HG03159 (cell line): ENCODE results near the gene OLFML2B.
"Not testable (repeated sequence)": the region's sequence is repeated elsewhere in the genome, so short reads cannot be mapped to it uniquely, and the experiment has no call there.

Experiments
- ATAC-seq: cut with Tn5 transposase; IDR thresholded peaks from one replicate; pipeline ENCODE4 v1.9.1; 2021; ENCODE audit warnings: mild to moderate bottlenecking, moderate library complexity; ENCODE audit not compliant: unreplicated experiment

Gene OLFML2B

GRCh38 chr1:162023547-162024501, at the start of gene OLFML2B:
Gene OLFML2B (minus strand): TSS chr1:162023869. CDS start chr1:162023430, 439 bp downstream.
- peak; percentile 62 for ATAC-seq

GRCh38 chr1:162072740-162073139, 49.1 kb upstream of the OLFML2B start:
- no peak for ATAC-seq

- ATAC-seq, result no peak
Measured at GRCh38 chr1:162070825-162071224, 47.2 kb upstream of the OLFML2B start.

- no peak for ATAC-seq
Measured at GRCh38 chr1:162070094-162070748, 46.6 kb upstream of the OLFML2B start.

- peak; percentile 95 for ATAC-seq
Measured at GRCh38 chr1:162069334-162070093, 45.8 kb upstream of the OLFML2B start, which contains the start of gene NOS1AP. Gene NOS1AP (plus strand): TSS chr1:162069691. CDS start chr1:162070178, 487 bp downstream.

- no peak for ATAC-seq
Measured at GRCh38 chr1:162068301-162068700, 44.6 kb upstream of the OLFML2B start.

DNA sequence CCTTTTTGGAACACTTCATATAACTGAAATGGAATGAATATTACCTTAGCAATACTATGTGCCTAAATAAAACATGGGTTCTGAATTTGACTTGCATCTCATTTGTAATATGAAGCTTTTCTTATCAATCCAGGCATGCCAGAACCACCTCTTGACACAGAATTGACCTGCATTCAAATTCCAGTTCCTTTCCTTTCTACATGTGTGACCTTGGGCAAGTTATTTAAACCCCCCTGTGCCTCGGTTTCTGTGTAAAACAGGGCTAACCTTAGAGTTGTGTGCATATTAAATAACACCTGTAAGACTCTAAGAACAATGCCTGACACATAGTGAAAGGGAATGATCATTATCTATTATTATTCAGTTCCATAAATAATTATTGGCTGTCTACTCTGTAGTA, 43.8 kb upstream of the OLFML2B start:
- ATAC-seq, result no peak

- ATAC-seq, result not testable (repeated sequence)
Measured at GRCh38 chr1:162066836-162067235, 43.2 kb upstream of the OLFML2B start.

DNA sequence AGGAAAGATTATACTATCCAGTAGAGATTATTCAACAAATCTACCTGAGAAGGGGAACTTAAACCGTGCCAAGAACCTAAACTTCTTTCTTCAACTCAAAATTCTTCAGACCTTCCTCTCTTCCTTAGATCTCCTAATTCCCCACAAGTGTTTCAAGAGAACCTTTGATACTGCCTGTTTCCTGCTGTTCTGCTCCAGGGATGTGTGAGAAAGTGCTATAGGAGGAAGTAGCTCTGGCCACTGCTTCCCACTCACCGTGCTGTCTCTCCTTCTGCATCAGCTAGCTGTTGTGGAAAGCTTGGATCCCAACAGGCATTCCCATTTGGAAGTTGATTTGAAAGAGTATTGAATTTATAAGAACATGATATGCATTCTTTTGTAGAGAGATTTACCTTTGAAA, 41.3 kb upstream of the OLFML2B start:
- ATAC-seq, result no peak

DNA sequence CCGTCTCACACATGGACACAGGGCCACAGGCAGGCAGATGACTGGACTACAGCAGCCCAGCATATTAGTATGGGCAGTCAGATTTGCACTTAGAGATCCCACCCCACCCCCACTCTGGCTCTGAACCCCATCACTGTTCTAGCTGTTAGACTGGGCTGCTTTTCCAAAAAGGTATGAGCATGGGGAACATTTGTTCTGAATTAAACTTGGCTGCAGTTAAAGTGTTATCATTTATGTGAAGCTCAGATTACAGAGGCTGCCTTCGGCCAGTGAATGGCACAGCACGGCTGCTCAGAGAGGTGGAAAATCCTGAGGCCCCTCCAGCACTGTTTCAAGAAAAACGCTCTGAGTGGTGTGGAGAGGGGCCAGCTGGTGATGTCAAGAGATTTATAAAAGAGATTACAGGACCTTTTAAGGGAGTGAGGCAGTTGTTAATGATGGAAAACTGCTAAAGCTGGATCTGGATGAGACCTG, 38.9 kb upstream of the OLFML2B start:
- ATAC-seq, result no peak

DNA sequence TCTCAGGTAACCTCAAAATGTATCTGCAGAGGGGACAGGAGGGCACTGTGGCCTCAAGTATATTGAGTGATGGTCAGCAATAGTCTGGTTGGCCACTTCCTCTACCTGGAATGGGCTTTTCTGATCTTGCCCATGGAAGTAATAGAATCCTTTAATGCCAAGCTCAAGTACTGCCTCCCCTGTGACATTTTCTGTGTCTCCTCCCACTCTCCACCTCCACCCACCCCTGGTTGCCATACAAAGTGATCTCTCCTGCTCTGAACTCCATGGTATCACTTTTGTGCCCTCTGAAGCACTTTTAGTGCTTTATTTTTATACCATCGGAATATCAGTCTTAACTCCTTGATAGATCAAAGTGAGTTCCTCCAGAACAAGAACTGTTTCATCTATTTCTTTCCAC, 36.6 kb upstream of the OLFML2B start:
- no peak for ATAC-seq

GRCh38 chr1:162059721-162060120, 36.1 kb upstream of the OLFML2B start:
- ATAC-seq, result no peak

- no peak for ATAC-seq
Measured at GRCh38 chr1:162056579-162056978, 32.9 kb upstream of the OLFML2B start.

DNA sequence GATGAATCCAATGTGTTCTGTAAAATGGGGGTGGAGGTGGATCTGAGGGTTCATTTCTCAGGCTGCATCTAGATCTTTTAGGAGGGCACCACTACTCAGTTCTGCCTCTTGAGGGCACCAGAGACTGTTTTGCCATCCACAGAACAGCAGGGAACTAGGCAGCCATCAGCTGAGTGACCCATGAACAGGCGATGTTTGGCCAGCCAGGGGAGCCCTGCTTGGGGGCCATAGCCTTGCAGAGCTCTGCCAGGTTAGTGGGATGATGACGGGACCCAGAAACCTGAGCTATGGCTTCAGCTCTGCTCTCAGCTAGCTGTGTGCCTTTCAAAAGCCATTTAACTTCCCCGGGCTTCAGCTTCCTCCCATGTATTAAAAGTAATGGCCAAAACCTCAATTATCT, 32.4 kb upstream of the OLFML2B start:
- peak; percentile 74 for ATAC-seq

GRCh38 chr1:162055062-162055461, 31.4 kb upstream of the OLFML2B start:
- ATAC-seq, result no peak

DNA sequence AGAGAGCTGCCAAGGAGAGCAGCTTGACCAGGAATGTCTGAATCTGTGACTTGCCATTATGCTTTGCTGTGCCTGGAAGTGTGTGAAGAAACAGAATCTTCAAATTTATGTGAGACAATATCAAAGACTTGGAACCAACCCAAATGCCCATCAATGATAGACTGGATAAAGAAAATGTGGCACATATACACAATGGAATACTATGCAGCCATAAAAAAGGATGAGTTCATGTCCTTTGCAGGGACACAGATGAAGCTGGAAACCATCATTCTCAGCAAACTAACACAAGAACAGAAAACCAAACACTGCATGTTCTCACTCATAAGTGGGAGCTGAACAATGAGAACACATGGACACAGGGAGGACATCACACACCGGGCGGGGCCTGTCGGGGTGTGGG, 30.3 kb upstream of the OLFML2B start:
- not testable (repeated sequence) for ATAC-seq

DNA sequence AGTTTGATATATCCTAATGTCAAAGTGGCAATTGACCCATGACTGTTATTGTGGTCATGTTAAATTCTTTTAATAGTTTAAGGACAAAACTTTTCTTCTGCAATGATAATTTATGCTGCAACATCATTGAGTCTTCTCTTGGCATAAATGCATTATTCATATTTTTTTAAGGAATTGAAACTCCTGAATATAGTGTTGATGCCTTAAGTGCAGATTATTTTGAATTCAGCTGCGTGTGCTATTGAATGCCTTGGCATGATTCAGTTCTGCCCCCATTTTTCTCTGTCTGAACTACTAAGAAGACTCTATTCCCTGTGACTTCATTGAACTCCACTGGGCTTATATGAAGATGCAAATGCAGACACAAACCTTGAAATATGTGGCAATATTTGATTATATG, 23.3 kb upstream of the OLFML2B start:
- no peak for ATAC-seq

DNA sequence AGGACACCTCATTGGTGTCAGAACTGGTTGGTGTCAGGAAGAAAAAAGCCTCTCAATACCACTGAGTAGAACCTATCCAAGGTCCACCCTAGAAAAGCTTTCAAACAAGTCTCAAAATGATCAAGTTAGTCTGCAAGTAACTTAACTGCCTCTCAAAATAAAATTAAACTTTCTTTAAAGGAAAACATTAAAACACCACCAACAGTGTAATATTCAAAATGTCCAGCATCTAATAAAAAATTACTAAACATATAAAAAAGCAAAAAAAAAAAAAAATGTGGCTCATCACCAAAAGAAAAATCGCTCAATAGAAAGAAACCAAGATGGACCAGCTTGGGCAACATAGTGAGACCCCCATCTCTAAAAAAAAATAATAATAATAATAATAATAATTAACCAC, 18.7 kb upstream of the OLFML2B start:
- ATAC-seq, result no peak

- no peak for ATAC-seq
Measured at GRCh38 chr1:162040657-162041056, 17.0 kb upstream of the OLFML2B start.

GRCh38 chr1:162040001-162040400, 16.3 kb upstream of the OLFML2B start:
- no peak for ATAC-seq

- no peak for ATAC-seq
Measured at GRCh38 chr1:162038624-162039023, 15.0 kb upstream of the OLFML2B start.
